GM21367 (cell line): Measurements from ENCODE around the gene GPX3.

Source experiments
- ATAC-seq: cut with Tn5 transposase; IDR thresholded peaks from one replicate; pipeline ENCODE4 v1.9.1; 2021; ENCODE audit not compliant: unreplicated experiment

The GPX3 gene, protein sequence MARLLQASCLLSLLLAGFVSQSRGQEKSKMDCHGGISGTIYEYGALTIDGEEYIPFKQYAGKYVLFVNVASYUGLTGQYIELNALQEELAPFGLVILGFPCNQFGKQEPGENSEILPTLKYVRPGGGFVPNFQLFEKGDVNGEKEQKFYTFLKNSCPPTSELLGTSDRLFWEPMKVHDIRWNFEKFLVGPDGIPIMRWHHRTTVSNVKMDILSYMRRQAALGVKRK

GRCh38 chr5:151020304-151021110 lies at the start of gene GPX3:
TSS of gene GPX3 (plus strand) at chr5:151020591. CDS start at chr5:151020655, 64 bp downstream.
- peak; percentile 78 for ATAC-seq

DNA sequence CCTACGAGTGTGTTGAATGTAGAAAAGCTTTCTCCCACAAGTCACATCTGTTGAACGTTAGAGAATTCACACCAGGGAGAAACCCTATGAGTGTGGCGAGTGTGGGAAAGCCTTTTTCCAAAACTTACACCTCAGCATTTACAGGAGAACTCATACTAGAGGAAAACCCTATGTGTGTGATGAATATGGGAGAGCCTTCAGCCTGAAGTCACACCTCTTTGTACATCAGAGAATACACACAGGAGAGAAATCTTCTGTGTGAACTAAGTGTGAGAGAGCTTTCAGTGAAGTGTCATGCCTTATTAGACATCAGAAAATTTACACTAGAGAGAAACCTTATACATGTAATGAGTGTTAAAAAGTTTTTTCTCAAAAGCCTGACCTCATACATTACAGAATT lies 41.8 kb upstream of the GPX3 start:
- no peak for ATAC-seq

DNA sequence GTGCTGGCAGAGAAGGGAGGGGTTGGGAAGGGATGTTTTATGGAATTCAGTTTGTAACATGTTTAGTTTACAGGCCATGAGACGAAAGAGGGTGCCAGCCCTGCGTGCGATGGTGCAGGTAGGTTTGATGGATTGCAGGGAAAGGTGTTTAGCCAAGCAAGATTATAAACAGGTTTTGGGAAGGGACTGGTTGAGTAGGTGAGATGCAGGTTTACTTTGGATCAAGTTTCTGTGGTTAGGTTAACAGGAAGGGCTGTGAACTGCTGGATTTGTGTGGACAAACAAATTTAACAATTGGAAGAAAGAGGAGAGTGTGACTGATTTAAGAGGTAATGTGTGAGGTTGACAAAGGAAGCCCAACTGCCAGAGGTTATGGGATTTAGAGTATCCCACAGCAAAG lies 32.6 kb upstream of the GPX3 start:
- ATAC-seq = no peak

GRCh38 chr5:150989695-150990094 lies 30.7 kb upstream of the GPX3 start:
- ATAC-seq = no peak

GRCh38 chr5:150992705-150993104 lies 27.7 kb upstream of the GPX3 start:
- no peak for ATAC-seq

GRCh38 chr5:150993422-150993821 lies 27.0 kb upstream of the GPX3 start:
- ATAC-seq = no peak

GRCh38 chr5:150993826-150994412 lies 26.5 kb upstream of the GPX3 start:
- ATAC-seq = no peak

- ATAC-seq = no peak
Measured at GRCh38 chr5:150999704-151000442, 20.5 kb upstream of the GPX3 start.

- no peak for ATAC-seq
Measured at GRCh38 chr5:151001436-151001835, 19.0 kb upstream of the GPX3 start.

DNA sequence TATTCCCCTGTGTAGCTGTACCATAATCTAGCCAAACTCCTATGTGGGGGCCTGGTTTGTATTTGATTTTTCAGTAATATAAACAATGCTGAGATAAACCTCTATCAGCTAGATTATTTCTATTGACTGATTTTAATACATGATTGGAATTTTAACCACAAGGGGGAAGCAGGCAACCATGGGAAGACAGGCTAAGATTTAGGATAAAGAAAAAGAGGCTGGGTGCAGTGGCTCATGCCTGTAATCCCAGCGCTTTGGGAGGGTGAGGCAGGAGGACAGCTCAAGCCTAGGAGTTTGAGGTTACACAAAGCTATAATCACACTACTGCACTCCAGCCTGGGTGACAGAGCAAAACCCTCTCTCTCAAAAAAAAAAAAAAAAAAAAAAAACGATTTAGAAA lies 18.1 kb upstream of the GPX3 start:
- no peak for ATAC-seq

DNA sequence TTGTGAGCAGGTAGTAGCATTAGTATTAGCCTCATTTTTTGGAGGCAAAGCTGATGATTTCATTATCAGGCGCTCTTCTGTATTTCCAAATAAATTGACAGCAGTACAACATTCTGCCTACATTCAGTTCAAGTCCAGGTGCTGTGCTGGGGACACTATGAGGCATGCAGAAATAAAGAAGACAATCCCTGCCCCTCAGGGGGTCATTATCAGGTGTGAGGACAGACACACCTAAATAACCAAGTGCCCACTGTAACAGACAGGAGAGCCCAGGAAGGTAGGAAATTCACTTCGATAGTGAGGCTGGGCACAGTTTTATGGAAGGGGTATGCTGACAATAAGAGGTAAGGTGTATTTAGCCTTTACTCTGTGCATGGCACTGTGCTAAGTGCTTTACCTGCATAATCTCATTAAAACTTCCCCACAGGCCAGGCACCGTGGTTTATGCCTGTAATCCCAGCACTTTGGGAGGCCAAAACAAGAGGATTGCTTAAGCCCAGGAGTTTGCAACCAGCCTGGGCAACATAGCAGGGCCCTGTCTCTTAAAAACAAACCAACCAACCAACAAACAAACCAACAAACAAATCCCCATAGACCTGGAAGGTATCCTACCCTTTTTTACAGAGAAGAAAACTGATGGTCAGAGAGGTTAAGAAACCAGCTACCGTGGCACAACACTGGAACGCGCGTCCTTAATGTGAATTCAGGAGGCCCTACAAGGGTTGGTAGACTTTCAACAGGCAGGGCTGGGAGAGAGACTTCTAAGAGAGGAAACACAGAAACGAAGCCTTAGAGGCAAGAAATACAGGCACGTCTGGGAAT lies 17.5 kb upstream of the GPX3 start:
- ATAC-seq = no peak

DNA sequence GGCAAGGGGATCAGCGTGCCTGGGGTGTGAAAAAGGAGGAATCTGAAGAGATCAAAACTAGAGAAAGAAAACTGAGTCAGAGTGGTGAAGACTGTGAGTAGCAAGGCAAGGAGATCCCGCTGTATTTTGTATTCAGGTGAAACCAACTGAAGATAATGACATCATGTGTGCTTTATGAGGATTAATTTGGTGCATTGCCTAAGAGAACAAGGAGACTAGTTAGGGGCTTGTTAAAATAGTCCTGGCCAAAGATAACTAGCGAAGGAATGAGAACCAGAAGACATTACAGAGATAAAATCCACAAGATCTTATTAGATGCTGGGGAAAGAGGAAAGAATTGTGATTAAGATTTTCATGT lies 16.9 kb upstream of the GPX3 start:
- no peak for ATAC-seq

DNA sequence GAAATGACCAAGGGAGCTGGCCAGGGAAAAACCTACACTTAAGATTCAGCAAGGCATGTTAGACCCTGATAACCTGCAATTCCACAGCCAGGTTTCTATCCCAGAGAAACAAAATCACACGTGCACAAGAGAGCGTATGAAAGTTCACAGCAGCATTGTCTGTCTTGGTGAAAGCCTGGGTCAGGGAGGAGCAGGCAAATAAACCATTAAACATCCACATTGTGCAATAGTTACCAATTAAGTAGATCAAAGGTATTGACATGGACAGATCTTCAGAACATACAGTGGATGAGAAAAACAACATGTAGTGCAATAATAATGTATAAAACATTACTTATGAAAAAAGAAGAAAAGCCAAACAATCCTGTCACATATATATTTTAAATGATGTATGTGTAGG lies 15.9 kb upstream of the GPX3 start:
- ATAC-seq = no peak

- no peak for ATAC-seq
Measured at GRCh38 chr5:151005187-151005949, 15.0 kb upstream of the GPX3 start.

GRCh38 chr5:151005950-151006576 lies 14.3 kb upstream of the GPX3 start:
- no peak for ATAC-seq

DNA sequence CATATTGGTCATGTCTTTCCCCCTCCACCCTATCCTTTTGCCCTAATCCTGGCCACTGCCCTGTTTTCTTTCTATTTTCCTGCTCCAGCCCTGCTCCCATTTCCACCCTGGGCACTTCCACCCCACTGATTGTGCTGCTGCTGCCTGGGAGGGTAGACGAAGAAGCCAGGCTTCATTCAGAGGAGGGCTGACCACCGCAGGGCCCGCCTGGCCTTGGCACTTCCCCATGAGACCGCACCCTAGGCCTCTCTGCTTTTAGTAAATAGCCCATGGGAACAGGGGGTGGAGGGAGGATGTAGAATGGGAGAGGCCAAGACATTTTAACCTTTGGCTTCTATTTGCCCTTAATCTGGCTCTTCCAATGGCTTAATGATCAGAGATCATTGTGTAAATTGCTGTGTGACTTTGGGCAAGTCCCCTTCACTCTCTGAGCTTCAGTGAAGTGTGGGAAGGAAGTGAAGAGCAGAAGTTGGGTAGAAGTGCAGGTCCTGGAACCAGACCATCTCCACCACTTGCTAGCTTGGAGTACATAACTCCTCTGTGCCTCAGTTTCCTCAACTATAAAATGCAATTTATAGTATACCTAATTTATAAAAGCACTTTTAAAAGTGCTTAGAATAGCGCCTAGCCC lies 13.6 kb upstream of the GPX3 start:
- ATAC-seq = no peak

DNA sequence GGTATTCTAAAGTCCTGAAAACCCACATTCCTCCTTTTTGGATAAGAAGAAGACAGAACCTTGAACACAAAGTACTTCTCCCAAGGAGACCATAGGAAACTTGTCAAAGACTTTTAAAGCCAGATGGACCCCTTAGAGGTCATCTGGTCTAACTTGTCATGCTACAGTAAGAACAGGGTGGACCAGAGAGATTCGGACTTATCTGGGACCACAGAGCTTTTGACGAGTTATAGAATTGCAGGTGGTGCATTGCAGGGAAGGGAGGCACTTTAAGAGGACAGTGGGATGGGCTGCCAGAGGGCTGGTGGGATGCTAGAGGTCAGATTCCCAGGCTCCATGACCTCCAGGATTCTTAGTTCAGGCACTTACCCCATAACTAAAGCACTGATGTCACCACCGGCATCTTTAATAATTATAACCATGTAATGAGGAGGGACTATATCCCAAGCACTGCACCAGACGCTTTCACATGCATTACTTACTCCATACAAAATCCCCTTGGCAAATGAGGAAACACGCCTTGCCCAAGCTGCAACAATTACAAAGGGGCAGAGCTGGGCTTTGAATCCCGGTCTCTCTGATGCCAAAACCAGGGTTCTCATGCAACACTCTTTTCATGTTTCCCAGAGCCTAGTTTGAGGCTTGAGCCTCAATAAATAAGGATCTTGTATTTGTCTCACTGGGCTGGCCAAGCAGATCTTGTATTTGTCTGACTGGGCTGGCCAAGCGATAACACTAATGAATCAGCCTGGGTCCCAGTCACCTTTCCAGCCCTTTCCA lies 12.8 kb upstream of the GPX3 start:
- no peak for ATAC-seq

DNA sequence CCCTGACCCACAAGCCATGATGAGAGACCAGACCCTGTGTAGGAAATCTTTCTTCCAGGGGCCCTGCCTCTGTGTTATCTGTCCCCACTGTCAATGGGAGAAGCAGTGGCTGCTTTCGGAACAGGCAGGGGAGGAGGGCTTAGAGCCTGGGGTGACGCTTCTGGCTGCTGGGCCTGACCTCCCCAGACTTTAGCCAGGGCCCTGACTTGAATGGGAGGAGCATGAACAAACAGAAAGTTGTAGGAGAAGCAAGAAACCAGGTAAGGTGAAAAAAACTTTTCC lies 12.2 kb upstream of the GPX3 start:
- ATAC-seq = no peak

- ATAC-seq = no peak
Measured at GRCh38 chr5:151008906-151009305, 11.5 kb upstream of the GPX3 start.
